ENCODE results near the gene TNRC6A. TPM values are rescaled to one million over a fixed set of nuclear protein-coding genes. Genes with fewer than 3 reads are reported as not detected.

The TNRC6A gene
- total RNA-seq, 2 donors from 2014 or later, result 40.5 to 47.8 TPM

DNA sequence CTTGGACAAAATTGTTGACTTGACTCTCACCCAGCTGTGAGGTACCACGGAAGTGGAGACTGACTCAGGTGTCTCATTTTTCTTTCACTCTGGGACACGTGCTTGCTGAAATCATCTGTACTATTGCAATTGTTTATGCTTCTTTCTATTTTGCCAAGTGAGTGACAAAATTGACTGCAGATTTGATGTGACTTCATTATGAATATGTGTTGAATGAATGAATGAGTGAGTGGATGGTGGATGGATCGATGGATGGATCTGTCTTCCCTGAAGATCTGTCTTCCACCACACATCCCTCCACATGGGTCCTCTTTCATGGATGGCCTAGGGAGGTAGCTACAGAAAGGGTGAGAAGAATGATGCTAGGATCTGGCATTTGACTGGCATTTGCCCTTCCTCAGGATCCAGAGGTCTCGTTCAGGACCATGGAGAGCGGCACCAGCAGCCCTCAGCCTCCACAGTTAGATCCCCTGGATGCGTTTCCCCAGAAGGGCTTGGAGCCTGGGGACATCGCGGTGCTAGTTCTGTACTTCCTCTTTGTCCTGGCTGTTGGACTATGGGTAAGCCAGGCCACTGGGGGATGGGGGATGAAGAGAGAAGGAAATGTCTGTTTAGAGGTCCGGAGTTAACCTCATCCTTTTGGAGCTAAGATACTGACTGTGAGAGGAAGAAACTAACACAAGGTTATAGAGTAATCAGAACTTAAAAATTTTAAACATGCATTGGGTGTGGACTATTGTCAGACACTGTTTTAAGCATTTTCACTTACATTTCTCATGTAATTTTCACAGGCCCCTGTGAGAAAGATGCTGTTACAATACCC, 129.0 kb downstream of the TNRC6A start:
- no peaks in the 10 kb centered on the region for H3K36me3 Mint-ChIP-seq (ENCODE audit: low read depth)
- no peaks in the 10 kb centered on the region for H3K9me3 Mint-ChIP-seq
- H3K27me3 Mint-ChIP-seq, result peaks cover 13% of the 10 kb centered on the region
- peak; percentile 19 for ATAC-seq (replicated peaks)
- no peaks in the 10 kb centered on the region for H3K4me1 Mint-ChIP-seq
- H3K27ac Mint-ChIP-seq, result no peak overlapping the region
- H3K4me3 Mint-ChIP-seq, result no peak overlapping the region

GRCh38 chr16:24861461-24861860, 132.0 kb downstream of the TNRC6A start:
- Mint-ChIP-seq H3K9me3 (peaks cover 9% of the 10 kb centered on the region), H3K27me3 (peaks cover 16% of the 10 kb centered on the region), H3K27ac (no peak overlapping the region), H3K4me1 (no peaks in the 10 kb centered on the region), H3K4me3 (no peak overlapping the region), H3K36me3 (ENCODE audit: low read depth) (no peaks in the 10 kb centered on the region)
- ATAC-seq (replicated peaks), result no peak

DNA sequence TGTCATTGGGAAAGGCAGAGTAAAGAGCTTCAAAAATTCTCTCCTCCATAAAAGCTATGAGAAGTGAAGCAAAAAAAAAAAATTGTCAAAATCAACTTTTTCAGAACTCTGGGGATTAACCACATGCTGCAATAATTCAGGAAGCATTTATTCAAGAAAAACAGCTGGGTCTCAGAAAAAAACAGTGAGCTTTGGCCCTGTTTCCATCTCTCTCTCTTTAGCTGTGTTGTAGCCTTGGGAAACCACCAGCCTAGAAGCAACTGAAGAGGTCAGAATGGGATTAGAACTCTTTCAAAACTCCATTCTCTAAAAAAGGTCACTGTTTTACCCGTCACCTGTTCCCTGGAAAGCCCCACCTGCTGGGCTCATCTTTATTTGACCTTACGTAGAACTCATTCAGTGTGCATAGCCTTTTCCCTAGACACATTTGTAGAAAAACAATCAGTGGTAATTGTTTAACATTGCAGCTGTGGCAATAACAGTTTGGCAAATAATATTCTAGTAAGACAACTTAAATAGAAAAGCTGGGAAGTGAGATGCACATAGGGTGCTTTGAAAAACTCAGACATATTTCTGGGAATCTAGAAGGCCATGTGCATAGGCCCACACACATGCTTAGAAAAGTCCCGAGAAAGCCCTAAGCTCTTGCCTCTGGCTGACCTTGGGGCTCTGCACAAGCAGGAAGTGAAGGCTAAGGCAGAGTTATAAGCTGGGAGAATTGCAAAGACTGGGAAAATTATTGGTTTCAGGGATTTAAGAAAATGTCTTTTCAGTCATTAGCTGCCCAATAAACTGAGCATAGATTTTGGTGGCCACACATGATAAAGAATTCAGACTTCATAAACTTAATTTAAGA, 134.4 kb downstream of the TNRC6A start:
- H3K9me3 Mint-ChIP-seq, result peaks cover 9% of the 10 kb centered on the region
- H3K4me1 Mint-ChIP-seq, result no peaks in the 10 kb centered on the region
- H3K36me3 Mint-ChIP-seq (ENCODE audit: low read depth), result no peaks in the 10 kb centered on the region
- H3K27ac Mint-ChIP-seq, result no peak overlapping the region
- peaks cover 6% of the 10 kb centered on the region for H3K27me3 Mint-ChIP-seq
- H3K4me3 Mint-ChIP-seq, result no peak overlapping the region
- ATAC-seq (replicated peaks), result no peak

- no peaks in the 10 kb centered on the region for H3K4me1 Mint-ChIP-seq
- no peak for ATAC-seq (replicated peaks)
- H3K36me3 Mint-ChIP-seq (ENCODE audit: low read depth), result no peaks in the 10 kb centered on the region
- no peak overlapping the region for H3K4me3 Mint-ChIP-seq
- peaks cover 5% of the 10 kb centered on the region for H3K9me3 Mint-ChIP-seq
- peaks cover 5% of the 10 kb centered on the region for H3K27me3 Mint-ChIP-seq
- H3K27ac Mint-ChIP-seq, result no peak overlapping the region
These were observed 139.6 kb downstream of the TNRC6A start for GRCh38 chr16:24869033-24869432.

GRCh38 chr16:24871891-24872290, 142.4 kb downstream of the TNRC6A start:
- no peaks in the 10 kb centered on the region for H3K4me1 Mint-ChIP-seq
- ATAC-seq (replicated peaks), result no peak
- H3K9me3 Mint-ChIP-seq, result no peaks in the 10 kb centered on the region
- no peak overlapping the region for H3K4me3 Mint-ChIP-seq
- no peak overlapping the region for H3K27ac Mint-ChIP-seq
- H3K36me3 Mint-ChIP-seq (ENCODE audit: low read depth), result no peaks in the 10 kb centered on the region
- peaks cover 6% of the 10 kb centered on the region for H3K27me3 Mint-ChIP-seq

DNA sequence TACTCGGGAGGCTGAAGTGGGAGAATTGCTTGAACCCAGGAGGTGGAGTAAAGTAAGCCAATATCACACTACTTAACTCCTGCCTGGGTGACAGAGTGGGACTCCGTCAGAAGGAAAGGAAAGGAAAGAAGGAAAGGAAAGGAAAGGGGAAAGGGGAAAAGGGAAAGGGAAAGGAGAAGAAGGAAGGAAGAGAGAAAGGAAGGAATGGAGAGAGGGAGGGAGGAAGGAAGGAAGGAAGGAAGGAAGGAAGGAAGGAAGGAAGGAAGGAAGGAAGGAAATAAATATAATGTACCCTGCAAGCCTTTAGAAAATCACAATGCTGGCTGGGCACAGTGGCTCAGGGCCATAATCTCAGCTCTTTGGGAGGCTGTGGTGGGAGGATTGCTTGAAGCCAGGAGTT, 143.6 kb downstream of the TNRC6A start:
- H3K27ac Mint-ChIP-seq, result no peak overlapping the region
- peaks cover 8% of the 10 kb centered on the region for H3K27me3 Mint-ChIP-seq
- no peaks in the 10 kb centered on the region for H3K9me3 Mint-ChIP-seq
- no peaks in the 10 kb centered on the region for H3K4me1 Mint-ChIP-seq
- ATAC-seq (replicated peaks), result no peak
- no peak overlapping the region for H3K4me3 Mint-ChIP-seq
- H3K36me3 Mint-ChIP-seq (ENCODE audit: low read depth), result no peaks in the 10 kb centered on the region

- no peaks in the 10 kb centered on the region for H3K9me3 Mint-ChIP-seq
- no peaks in the 10 kb centered on the region for H3K4me1 Mint-ChIP-seq
- H3K36me3 Mint-ChIP-seq (ENCODE audit: low read depth), result no peaks in the 10 kb centered on the region
- H3K27me3 Mint-ChIP-seq, result peaks cover 8% of the 10 kb centered on the region
- ATAC-seq (replicated peaks), result no peak
- no peak overlapping the region for H3K4me3 Mint-ChIP-seq
- H3K27ac Mint-ChIP-seq, result no peak overlapping the region
These were observed 146.0 kb downstream of the TNRC6A start for GRCh38 chr16:24875466-24875865.

Other genes starting within 250 kb of the TNRC6A start
- gene RBBP6, start 190.1 kb upstream of the TNRC6A start, total RNA-seq, result 10 to 100 TPM; 51.6 to 88.8 TPM
- not detected for gene SLC5A11, start 116.3 kb downstream of the TNRC6A start, total RNA-seq